Measurements from ENCODE around the gene PCCA.
A peak's percentile ranks its signal among the peaks of the same experiment; 100 is the strongest.
"Not testable (repeated sequence)": the region's sequence is repeated elsewhere in the genome, so short reads cannot be mapped to it uniquely, and the experiment has no call there.

PCCA gene

DNA sequence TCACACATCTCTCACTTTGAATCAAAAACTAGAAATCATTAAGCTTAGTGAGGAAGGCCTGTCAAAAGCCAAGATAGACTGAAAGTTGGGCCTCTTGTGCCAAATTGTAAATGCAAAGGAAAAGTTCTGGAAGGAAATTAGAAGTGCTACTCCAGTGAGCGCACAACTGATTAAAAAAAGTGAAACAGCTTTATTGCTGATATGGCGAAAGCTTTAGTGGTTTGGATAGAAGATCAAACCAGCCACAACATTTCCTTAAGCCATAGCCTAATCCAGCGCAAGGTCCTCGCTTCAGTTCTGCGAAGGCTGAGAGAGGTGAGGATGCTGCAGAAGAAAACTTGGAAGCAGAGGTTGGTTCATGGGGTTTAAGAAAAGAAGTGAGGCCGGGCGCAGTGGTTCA is 7.6 kb downstream of the PCCA start:
- no peak for DNase-seq (ENCODE audit: low read depth in 3 of 3)

DNA sequence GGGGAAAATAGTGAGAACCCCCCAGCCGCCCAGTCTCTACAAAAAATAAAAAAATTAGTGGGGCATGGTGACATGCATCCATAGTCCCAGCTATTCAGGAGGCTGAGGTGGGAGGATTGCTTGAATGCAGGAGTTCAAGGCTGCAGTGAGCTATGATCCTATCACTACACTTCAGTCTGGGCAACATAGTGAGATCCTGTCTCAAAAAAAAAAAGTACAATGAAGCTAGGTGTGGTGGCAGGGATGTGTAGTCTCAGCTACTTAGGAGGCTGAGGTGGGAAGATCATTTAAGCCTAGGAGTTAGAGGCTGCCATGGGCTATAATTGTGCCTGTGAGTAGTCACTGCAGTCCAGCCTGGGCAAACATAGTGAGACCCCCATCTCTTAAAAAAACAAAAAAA is 8.9 kb downstream of the PCCA start:
- DNase-seq (ENCODE audit: low read depth in 3 of 3): no peak

GRCh38 chr13:100098445-100099116 is 9.7 kb downstream of the PCCA start:
- no peak for DNase-seq (ENCODE audit: low read depth in 3 of 3)

- not testable (repeated sequence) for DNase-seq (ENCODE audit: low read depth in 3 of 3)
Observed at GRCh38 chr13:100099117-100099445, 10.2 kb downstream of the PCCA start.

GRCh38 chr13:100100115-100100879 is 11.4 kb downstream of the PCCA start:
- DNase-seq (ENCODE audit: low read depth in 3 of 3): no peak

- no peak for DNase-seq (ENCODE audit: low read depth in 3 of 3)
Observed at GRCh38 chr13:100102042-100102441, 13.1 kb downstream of the PCCA start.

- DNase-seq (ENCODE audit: low read depth in 3 of 3): no peak
Observed at GRCh38 chr13:100106005-100106404, 17.1 kb downstream of the PCCA start.

GRCh38 chr13:100106705-100107104 is 17.8 kb downstream of the PCCA start:
- DNase-seq (ENCODE audit: low read depth in 3 of 3): no peak

DNA sequence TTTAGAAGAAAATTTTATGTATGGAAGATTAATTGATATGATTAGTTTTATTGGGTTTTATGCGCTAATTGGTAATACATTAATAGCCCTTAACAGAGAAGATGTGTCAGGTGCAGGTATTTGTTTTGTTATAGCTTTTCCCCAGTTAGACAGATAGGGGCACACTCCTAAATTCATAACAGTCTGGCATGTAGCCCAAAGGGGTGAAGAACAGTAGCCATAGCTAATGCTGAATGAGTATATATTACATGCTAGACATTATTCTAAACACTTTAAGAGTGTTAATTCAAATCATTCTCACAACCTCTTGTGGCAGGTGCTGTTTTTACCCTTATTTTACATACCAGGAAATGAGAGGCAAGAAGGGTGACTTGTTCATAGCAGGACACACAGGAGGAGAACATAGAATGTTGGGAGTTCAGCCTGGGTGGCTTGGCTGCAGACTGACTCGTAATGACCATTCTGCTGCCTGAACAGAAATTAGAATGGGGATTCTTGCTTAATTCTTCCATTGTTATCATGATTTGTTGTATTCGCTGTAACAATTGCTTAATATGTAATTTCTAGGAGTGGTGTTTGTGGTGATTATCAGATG is 20.1 kb downstream of the PCCA start:
- DNase-seq (ENCODE audit: low read depth in 3 of 3): no peak

DNA sequence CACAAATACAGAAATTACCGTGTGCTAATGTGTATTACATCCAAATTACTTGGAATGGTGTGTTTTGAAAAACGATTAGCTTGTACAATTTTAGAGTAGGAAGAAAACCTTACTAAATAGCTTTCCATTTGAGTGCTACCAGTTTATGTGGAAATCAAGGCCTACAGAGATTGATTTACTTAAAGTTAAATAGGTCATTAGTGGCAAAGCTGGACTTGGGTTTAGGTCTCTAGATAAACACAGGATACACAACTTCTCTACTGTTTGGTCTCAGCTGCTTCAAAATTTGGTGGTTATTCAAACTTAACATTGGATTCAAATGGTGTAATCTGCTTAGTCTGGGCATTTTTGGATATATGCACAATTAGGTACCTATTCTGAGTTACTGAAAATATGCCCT is 21.4 kb downstream of the PCCA start:
- no peak for DNase-seq (ENCODE audit: low read depth in 3 of 3)

GRCh38 chr13:100112186-100112838 is 23.4 kb downstream of the PCCA start:
- DNase-seq (ENCODE audit: low read depth in 3 of 3): no peak

- DNase-seq (ENCODE audit: low read depth in 3 of 3): no peak
Observed at GRCh38 chr13:100115693-100116254, 26.9 kb downstream of the PCCA start.

GRCh38 chr13:100124265-100124664 is 35.4 kb downstream of the PCCA start:
- DNase-seq (ENCODE audit: low read depth in 3 of 3): no peak

- no peak for DNase-seq (ENCODE audit: low read depth in 3 of 3)
Observed at GRCh38 chr13:100125946-100126345, 37.1 kb downstream of the PCCA start.

DNA sequence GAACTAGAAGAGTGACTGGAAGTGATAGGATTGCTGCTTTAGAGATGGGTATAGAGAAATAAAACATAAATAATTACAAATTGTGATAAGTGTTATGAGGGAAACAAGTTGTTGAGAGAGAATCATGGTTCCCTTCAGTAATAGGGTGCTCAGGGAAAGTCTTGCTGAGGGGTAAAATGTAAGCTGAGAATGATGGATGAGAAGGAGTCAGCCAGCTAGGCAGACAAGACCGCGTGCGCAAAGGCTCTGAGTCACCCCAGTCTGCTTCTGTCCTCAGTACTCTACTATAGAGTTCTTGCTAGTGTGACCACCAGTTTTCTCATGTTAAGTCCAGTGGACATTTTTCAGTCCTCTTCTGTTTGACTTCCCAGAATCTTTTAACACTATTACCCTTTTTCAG is 39.5 kb downstream of the PCCA start:
- peak in 1 of 3 experiments; percentile 11 for DNase-seq (ENCODE audit: low read depth in 3 of 3)

GRCh38 chr13:100128838-100129237 is 39.9 kb downstream of the PCCA start:
- no peak for DNase-seq (ENCODE audit: low read depth in 3 of 3)

DNA sequence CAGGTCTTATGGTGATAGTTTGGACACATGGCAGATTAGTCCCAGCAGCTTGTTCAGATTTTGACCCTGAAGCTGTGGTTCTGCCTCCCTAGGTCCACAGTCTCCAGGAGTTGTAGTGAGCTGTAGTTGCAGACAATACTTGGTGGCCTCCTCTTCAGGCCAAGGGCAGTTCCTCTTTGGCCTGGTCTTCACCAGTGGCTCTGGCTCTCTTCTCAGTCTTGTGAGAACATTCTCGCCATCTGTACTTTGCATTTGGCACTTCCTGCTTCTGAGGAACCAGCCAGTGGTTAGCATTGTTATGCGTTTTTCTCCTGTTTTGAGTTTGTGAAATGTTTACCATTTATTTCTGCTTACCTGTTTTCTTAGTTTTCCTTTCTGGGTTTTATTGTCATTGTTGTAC is 40.7 kb downstream of the PCCA start:
- DNase-seq (ENCODE audit: low read depth in 3 of 3): no peak

DNA sequence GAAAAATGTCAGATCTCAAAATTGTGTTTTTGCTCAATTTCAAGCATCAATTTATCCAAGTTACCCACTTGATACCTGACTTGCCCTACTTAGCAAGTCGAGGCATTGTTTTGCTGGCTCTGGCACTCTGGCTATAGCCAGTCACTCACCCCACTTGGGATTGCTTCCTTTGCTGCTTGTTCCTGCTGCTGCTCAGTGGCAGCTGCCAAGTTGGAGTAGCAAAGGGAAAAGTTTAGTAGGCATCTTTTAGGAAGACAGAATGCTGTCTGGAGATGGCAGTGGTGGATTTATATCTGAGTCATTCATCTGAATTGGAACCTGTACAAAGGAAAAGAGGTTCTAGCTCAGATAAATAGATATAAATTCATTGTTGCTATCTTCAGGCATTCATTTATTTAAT is 41.2 kb downstream of the PCCA start:
- no peak for DNase-seq (ENCODE audit: low read depth in 3 of 3)

- DNase-seq (ENCODE audit: low read depth in 3 of 3): no peak
Observed at GRCh38 chr13:100130930-100131511, 42.1 kb downstream of the PCCA start.

DNA sequence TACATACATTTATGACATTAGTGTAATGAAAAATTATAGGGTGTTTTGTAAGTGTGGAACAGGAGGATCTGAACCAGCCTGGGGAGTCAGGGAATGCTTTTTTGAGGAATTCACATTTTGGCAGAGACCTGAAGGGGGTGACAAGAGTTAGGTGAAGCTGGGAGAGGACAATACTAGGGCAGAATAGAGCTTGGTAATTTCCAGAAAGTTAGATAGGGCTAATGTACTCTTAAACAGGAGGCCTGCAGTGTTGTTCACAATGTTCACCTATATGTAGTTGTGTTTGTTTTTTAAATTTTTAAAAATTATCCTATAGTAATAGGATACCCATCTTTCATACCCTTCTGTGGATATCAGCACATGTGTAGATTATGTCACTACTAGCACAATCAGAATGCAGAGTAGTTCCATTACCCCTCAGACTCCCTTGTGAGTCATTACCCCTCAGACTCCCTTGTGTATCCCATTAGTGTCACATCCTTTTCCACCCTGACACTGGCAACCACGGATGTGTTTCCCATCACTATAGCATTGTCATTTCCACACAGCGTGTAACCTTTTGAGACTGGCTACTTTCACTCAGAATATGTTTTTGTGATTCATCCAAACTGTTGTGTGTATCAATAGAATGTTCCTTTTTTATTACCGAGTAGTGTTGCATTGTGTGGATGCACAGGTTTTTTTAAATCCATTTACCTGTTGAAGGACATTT is 43.1 kb downstream of the PCCA start:
- peak in 2 of 3 experiments; percentile 5 to 40 for DNase-seq (ENCODE audit: low read depth in 3 of 3)

GRCh38 chr13:100138859-100139491 is 50.1 kb downstream of the PCCA start:
- no peak for DNase-seq (ENCODE audit: low read depth in 3 of 3)

Measured in stimulated activated CD4-positive, alpha-beta T cell treated with anti-CD3 and anti-CD28 coated beads, TNF-alpha, amount 100 ng/mL, for 24 hours (primary cell).